Esophagus mucosa (tissue), 1 donor: ENCODE measurements around the gene ZBTB40. TPM values are rescaled to one million over a fixed set of nuclear protein-coding genes. Genes with fewer than 3 reads are reported as not detected.

ENCODE experiments used
- ATAC-seq: fragments of 200-7000 bp; cut with Tn5 transposase; one replicate; pipeline ENCODE4 v1.9.1; 2020
- total RNA-seq: library from RNA; stranded (reverse); gene quantifications from one replicate; pipeline ENCODE4 v1.2.4, GENCODE V29; 2023
- donor health status: DM: yes; HTN: yes; CAD: no.

The ZBTB40 gene
- total RNA-seq, 1 donor from 2014 or later = 6.4 TPM

- no peak for ATAC-seq
These were observed 20.9 kb downstream of the ZBTB40 start for GRCh38 chr1:22472596-22472995.

- ATAC-seq = no peak
These were observed 22.3 kb downstream of the ZBTB40 start for GRCh38 chr1:22473952-22474351.

- ATAC-seq = no peak
These were observed 24.9 kb downstream of the ZBTB40 start for GRCh38 chr1:22476566-22476965.

GRCh38 chr1:22483121-22483520 lies 31.5 kb downstream of the ZBTB40 start:
- ATAC-seq = no peak

GRCh38 chr1:22484706-22485345 lies 33.2 kb downstream of the ZBTB40 start:
- no peak for ATAC-seq

GRCh38 chr1:22485431-22485830 lies 33.8 kb downstream of the ZBTB40 start:
- no peak for ATAC-seq

- no peak for ATAC-seq
These were observed 36.1 kb downstream of the ZBTB40 start for GRCh38 chr1:22487781-22488180.

- no peak for ATAC-seq
These were observed 36.7 kb downstream of the ZBTB40 start for GRCh38 chr1:22488319-22488718.

GRCh38 chr1:22489278-22489677 lies 37.6 kb downstream of the ZBTB40 start:
- no peak for ATAC-seq

GRCh38 chr1:22489823-22490222 lies 38.2 kb downstream of the ZBTB40 start:
- no peak for ATAC-seq

GRCh38 chr1:22490309-22490708 lies 38.7 kb downstream of the ZBTB40 start:
- no peak for ATAC-seq

GRCh38 chr1:22491995-22492715 lies 40.5 kb downstream of the ZBTB40 start:
- ATAC-seq = no peak

GRCh38 chr1:22494144-22494543 lies 42.5 kb downstream of the ZBTB40 start:
- no peak for ATAC-seq

- ATAC-seq = no peak
These were observed 43.4 kb downstream of the ZBTB40 start for GRCh38 chr1:22494943-22495579.

GRCh38 chr1:22496536-22497160 lies 45.0 kb downstream of the ZBTB40 start:
- no peak for ATAC-seq

GRCh38 chr1:22498463-22498862 lies 46.8 kb downstream of the ZBTB40 start:
- no peak for ATAC-seq

- ATAC-seq = no peak
These were observed 48.4 kb downstream of the ZBTB40 start for GRCh38 chr1:22500058-22500457.

- ATAC-seq = no peak
These were observed 48.8 kb downstream of the ZBTB40 start for GRCh38 chr1:22500471-22500870.

GRCh38 chr1:22502202-22502601 lies 50.6 kb downstream of the ZBTB40 start:
- no peak for ATAC-seq

- ATAC-seq = no peak
These were observed 52.2 kb downstream of the ZBTB40 start for GRCh38 chr1:22503721-22504410.

GRCh38 chr1:22506130-22506692 lies 54.6 kb downstream of the ZBTB40 start:
- no peak for ATAC-seq

- no peak for ATAC-seq
These were observed 55.9 kb downstream of the ZBTB40 start for GRCh38 chr1:22507587-22507986.
